NCI-H2081 treated with DMSO at 0.1 percent for 48 hours (cell line): ENCODE data around the gene NTM.

Source experiments
- DNase-seq: peaks from one replicate; lab custom pipeline; 2025; lab: John Stamatoyannopoulos, UW

Gene NTM

DNA sequence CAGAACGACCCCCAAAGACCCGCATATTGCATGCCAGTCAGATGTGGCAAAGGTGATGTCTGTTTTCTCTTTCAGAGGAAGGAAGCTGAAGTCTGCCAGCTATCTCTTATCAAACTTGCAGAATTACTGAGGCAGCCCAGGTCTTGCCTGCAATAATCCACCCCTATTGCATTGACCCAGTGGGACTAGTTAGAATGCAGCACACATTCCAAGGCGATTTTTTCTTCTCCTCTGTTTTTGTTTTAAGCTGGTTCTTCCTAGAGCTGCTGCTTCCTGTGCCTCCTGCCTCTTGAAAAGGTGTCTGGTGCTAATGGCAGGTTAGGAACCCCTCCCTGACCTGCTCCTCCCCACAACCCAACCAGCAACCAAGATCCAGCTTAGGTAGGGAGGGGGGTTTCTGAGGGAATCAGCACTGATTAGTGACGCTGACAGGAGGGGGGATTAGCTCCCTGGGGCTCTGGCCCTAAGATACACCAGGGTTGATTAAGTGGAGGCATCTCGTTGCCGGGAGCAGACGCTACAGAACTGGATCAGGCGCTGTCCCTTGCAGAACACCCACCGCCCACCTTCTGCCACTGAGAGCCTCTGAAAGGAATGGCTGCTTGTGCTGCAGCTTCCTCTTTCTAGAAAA is 2.8 kb downstream of the NTM start:
- DNase-seq, result no peak

DNA sequence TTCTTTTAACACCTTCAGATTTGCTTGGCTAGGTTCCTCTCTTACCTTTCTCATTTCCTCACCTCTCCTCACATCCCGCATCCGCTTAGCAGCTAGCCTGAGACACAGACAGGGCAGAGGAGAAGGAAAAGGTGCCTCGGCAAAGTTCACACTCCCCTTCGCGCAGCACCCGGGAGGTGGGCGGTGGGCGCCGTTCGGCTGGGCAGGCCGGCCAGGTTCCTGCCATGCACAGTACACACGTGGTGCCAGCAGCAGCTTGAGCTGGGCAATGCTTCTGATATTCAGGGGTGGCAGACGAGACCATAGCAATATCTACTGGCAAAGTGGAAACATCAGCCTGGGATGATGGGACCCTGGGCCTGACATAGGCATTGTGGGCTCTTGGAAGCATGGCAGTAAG is 3.3 kb downstream of the NTM start:
- no peak for DNase-seq

DNA sequence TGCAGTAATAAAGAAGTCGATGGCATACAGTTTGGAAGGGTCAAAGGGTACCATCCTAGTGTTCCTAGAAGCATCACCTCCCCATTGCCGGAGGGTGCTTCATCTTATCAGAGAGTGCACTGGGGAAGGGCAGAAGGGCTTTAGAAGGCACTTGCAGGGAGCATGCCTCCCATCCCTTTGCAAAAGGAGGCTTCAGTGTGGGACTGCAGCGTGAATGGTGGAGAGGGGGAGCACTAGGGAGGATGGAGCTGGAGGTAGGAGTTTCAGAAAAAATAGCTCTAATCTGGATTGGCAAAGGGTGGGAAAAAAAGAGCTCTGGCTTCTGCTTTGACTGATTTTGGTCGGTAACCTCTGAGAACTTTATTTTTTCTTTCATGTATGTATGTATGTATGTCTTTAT is 5.0 kb downstream of the NTM start:
- no peak for DNase-seq

DNA sequence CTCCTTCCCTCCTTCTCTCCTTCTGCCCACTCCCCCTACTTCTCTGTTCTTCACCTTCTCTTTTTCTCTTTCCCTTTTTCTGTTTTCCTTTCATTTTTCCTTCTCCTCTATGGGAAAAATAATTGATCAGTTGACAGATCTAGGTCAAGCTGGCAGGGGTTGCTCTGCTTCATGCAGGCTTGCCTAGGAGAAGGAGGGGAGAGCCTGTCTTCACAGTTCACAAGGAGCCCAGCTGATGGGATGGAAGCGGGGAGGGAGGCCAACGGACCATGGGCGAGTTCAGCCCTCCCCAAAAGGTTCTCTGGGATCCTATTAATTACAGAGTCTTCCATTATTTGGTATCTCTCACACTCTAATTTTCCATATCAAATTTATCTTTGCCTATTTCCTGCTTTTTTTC is 5.5 kb downstream of the NTM start:
- DNase-seq, result no peak

DNA sequence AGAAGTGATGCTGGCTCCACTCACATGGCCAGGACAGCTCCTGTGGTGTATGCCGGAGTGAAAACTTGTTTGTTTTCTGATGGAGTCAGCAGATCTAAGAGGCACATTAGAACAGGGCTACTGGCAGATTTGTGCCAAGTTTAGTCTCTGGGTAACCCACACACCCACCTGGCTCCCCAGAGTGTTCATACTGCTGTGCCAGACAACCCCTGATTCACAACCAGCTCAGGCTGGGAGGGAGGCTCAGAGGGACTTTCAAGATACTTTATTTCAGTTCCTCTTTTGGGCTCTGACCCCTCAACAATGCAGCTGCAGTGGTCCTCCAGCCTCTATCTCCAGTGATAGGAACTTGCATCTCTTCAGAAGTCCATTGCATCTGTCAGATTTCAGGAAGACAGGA is 8.5 kb downstream of the NTM start:
- no peak for DNase-seq

DNA sequence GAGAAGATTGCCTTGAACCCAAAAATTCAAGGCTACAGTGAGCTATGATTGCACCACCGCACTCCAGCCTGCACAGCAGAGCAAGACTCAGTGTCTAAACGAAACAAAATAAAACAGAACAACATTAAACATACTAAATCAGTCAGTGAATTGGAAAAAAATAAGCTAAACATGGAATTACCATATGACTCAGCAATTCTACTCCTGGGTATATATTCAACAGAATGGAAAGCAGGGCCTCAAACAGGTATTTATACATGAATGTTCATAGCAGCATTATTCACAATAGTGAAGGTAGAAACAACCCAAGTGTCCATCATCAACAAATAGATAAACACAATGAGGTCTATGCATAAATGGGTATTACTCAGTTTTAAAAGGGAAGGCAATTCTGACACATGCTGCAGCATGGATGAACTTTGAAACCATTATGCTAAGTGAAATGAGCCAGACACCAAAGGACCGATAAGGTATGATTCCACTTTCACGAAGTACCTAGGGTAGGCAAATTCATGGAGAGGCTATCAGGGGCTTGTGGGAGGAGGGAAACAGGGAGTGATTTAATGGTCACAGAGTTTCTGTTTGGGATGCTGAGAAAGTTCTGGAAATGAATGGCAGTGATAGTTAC is 15.5 kb downstream of the NTM start:
- DNase-seq, result no peak

DNA sequence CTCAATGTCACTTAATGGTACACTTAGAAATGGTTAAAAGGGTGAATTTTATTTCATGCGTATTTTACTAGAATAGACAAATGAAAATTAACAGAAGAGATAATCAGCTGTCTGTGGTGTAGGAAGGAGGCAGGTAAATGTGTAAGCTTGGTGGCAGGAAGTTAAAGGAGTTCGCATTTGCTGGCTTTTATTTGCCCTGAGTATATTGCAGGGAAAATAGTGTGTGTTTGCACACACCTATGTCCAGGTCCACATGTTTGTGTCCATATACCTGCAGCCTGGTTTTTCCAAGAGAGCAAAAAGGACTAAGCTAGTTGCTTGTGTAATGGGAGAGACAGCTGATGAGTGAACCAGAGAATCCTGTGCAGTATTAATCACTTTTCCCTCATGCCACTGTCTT is 16.0 kb downstream of the NTM start:
- DNase-seq, result no peak

DNA sequence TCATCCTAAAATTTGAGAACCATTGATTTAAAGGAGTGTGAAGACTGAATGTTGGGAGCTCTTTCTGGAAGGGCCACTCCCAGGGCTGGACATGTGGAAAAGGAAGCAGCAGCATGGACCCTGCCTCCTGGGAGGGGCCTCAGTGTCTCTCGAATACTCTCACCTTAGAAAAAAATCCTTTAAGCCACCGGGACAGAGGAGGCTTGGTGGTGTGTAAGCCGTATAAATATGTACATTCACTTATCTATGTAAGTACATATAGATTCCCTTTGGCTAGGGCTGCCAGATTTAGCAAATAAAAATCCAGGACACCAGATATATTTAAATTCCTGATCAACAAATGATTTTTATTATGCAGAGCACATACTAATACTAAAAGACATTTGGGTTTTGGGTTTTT is 17.6 kb downstream of the NTM start:
- DNase-seq, result no peak

DNA sequence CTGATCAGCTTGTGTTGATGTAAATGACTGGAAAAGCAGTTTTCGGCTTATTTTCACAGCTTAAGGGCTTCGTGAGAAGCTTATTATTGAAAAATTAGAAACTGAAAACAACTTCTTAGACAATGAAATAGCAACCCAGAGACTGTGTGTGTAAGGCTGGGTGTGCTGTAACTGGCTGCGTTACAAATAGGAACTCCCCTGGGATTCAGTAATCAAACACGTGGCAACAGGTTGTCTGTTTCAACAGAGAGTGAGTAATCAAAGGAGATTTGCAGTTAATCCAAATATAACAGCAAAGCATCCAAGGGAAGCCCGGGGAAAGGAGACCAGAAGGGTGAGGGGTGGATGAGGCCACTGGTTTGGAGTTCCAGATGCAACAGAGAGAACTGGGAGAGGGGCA is 19.2 kb downstream of the NTM start:
- DNase-seq, result no peak

DNA sequence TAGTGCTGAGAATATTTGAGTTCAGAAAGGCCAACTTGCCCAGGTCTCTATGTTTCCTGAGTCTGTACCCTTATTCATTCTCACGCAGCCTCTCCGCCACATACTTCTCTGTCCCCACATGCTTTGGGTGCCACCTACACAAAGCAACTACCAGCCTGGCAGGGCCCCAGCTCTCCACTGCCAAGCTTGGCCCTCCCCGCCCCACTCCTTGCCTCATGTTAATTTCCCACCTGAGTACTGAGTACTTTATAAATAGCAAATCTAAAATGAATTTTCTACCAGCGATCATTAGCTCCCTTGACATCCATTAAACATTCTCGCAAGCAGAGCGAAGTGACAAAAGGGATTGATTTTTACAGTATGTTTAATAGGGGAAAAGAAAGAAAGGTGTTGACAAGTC is 20.8 kb downstream of the NTM start:
- DNase-seq, result no peak

DNA sequence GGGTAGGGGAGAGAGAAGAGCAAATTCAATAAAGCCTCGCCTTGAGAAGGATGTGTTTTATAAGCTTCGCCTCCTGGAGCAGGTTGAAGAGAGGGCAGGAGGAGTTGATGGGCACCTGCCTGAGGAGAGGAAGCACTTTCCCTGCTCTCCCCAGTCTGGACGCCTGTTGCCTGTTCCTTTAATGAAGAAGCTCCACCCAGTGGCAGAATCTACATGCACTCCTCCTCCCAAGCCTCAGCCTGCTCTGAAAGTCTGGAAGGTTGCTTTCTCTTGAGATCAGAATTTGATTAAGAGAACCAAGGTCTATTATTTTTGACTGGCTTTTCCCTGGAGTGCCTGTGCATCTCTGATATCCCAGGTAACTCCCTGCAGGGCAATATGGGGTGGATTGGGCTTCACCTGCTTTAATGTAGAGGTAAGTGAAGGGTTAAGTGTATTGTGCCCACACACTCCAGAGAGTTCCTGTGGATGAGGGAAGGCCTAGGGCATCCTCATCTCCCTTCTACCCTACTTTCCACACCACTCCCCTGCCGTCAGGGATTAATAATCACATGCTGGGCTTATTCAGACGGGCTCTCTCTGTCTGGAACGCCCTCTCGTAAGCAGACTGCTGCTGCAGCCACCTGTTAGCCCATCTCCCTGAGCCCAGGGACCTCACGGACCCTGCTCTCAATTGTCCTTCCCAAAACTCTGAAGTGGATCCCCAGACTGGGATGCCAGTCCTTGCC is 22.3 kb downstream of the NTM start:
- no peak for DNase-seq

DNA sequence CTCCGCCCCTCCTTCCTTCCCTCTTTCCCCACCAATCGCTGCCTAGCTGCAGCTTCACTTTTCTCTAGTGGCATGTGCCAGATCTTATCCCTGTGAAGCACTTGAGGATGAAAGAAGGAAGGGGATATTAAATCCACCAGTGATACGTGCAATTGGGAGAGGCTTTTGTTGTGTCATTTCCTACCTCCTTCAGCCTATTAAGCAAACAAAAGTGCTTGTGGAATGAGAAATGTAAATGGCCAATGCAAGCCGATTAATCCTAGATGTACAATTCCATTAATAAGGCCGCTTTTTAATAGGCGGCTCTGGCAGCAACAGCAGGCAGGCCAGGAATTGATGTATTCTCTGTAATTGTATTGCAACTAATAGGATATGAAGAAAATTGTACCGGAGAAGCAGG is 23.3 kb downstream of the NTM start:
- no peak for DNase-seq

DNA sequence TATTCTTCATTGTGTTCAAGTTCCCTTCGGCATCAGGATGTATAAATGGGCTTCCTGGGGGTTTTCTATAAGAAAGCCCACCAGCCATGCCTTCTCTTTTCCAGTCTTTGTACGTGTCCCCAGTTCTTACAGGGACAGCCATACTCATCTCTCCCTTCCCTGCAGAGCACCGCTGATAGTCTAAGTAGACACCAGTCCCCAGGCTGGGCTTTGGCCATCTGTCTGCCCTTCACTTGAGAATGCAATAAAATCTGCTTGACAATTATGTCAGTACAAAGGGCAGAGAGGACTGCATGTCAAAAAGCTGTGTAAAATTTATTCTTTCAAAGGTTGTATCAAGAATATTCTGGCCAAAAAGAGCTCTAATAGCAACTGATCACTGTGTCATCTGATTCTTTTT is 27.3 kb downstream of the NTM start:
- DNase-seq, result no peak

DNA sequence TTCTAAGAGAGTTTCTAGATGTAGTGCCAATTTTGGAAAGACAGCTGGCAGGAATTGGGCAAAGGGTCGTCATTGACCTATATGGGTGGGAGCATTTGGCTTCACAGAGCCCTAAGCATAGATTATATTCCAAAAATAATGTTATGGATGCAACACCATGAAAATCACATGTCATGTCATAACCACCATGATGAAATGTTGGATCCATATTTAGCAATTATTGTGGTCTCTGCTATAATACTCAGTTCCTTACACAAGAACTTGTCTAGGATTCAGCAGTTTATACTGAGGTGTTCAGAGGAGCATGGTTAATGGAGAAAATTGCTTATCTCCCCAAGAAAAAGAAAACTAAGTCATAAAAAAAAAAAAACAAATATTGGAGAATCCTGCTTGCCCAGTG is 31.6 kb downstream of the NTM start:
- DNase-seq, result no peak

DNA sequence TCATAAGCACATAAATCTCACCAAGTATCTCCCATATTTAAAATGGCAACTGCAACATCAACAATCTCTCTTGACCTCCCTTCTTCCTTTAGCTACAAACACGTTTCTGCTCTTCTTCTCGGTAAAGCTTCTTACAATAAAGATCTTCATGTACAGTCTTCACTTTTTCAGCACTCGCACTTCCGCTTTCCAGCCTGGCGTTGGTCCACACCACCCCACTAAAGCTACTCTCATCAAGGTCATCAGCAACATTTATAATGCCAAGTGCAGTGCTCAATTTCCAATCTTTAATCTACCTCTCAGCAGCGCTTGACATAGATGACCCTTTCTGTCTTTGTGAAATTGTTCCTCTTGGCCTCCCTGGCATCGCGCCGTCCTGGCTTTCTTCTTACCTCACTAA is 33.6 kb downstream of the NTM start:
- no peak for DNase-seq

DNA sequence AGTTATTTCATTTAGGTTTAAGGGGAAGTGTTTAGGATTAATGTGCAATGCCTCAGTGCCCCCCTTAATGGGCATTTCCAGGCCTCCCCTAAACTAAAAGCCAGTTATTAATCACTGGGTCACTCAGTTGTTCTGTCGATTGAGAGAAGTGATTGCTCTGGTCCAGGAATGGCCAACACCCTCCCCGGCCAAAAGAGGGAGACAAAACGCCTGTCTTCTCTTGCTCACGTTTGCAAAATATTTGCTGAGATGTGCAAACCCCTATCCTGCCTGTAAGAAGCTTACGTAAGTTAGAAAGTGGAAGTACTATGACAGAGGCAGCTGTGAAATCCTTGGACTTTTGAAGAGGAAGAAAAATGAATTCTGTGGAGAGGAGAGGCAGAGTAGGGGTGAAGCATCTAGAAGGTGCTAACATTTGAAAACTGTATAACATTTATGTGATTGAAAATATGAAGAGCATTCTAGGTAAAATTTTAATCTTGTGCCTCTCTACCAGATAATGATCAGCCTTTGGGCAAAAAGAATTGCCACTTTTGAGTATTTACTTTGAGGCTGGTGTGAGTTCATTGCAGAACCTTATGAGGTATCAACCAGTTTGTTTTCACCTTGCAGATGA is 37.7 kb downstream of the NTM start:
- DNase-seq, result no peak

DNA sequence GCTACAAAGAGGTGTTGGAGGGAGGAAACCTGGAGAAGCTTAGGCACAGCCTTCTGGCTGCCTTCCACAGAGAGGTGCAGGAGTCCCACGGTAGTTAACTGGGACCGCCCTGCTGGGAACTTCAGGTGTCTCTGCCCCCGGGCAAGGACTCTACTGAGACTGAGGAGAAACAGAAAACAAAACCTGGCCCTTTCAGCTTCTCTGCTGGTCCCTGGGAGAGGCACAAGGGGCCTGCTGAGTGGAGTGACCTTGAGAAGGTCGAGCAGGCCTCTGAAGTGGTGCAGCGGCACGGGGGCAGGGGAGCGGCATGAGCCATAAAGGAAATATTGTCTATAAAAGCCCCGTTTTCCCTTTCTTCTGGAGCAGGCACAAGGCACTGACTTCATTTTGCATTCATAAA is 38.9 kb downstream of the NTM start:
- no peak for DNase-seq

DNA sequence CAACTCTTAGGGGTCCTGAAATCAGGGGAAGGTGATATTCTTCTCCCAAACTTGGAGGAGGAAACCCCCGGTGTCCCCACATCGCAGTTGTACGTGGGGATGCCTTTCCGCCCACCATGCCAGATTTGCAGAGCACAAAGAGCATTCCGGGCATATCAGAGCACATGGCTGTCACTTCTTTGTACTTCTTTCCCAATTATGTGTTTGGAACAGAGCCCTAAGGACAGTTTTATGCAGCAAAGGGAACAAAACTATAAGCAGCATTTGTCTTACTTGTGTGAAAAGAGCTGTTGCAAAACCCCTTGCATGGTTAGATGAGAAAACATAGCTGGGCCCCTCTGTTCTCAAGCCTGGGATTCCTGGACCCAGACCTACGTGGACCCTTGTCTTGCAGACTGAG is 41.2 kb downstream of the NTM start:
- no peak for DNase-seq

DNA sequence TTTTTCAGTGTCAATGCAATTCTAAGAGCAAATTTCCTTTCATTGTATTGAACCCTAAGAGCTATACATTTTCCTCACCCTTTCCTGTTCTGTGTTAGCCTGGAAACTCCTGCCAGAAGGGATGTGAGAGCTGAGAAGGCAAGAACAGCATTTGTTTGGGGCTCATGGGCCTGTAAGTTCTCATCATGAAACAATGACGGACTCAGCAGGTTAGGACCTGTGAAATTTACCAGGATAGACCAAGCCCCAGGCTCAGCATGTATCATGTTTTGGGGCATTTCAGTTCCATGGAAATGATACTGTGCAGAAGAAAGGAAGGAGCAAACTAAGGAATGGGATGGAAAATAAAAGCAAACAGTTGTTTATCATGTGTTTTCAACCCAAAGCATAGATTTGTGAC is 41.6 kb downstream of the NTM start:
- DNase-seq, result no peak

DNA sequence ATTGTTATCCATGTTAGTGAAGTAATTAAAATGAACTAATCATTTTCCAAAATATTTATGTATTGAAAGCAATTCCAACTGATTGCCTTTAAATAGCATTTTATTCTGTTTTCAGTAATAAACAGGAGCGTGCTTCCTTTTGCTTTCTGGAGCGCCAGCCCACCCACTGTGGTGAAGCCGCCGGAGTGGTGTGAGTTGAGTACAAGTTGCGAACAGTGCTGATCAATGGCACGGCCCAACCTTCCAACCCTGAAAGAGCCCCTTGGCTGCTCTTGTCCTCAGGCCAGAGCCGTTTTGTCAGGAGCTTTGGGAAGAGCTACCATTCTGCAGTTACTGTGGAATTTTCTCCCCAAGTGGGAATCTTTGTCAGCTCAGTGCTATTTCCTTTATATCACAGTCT is 42.8 kb downstream of the NTM start:
- no peak for DNase-seq

DNA sequence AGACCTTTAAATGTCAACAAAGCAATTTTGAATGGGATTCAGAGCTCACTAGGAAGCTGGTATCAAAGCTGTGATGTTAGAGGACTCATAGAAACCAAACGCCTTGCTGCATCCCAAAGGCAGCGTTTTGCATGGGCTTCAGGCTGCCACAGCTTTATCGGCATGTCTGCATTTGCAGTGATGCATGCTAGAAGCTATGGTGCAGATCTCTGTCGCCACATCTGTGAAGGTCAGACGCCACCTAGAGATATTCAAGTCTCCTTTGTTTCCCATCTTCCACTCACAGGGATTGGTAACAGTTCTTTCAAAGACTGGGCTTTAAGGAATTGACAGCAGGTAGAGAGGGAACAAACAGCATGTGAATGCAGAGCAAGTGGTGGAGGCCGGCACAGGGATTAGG is 47.8 kb downstream of the NTM start:
- DNase-seq, result no peak

DNA sequence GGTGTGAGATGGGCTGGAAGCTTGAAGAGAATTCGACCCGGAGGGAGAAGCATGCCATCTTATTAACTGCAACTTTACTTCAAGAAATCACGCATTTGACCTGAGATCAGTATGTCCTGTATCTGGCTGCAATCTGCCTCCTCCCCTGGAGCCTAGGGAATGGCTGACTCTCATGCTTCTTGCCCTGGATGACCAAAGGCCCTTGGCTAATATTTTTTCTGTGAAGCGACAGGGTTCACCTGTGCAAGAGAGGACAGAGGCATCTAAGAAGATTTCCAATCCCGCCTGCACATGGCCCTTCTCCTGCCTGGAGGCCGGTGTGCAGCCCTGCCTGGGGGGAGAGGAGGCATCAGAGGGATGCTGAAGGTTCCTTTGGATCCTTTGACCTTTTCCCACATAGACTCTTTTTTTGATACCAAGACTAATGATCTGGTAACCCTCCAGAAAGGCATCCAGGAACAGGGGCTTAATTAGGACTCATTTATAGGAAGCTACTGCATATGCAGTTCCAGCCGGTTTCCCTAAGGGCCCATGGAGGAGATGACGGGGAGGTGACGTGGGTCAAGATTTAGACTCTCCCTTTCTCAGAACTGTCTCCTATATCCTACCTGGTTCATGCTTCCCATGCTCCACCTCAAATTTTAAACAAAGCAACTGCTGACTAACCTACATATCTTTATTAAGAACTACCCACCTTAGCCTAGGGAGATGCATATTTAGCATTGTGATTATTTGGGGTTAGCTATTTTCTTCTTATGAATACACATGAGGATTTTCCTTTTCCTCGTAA is 50.8 kb downstream of the NTM start:
- DNase-seq, result no peak

DNA sequence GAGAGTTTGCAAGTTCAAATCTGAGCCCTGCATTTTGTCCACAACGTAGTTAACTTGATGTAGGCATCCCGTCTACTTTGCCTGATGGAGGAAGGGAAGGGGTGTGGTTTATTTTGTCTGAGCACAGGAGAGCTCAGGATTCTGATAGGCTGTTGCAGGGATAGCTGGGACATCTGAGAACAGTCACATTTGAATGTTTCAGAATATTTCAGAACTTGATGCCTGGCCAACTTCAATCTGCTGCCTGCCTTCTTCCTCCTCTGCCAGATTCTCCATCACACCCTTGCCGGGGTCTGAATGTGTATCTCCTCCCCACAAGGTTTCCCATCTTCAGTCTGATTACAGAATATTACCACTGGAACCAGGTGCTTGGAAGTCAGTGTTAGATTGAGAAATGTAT is 51.6 kb downstream of the NTM start:
- DNase-seq, result no peak
